Measurements from ENCODE around the gene MYH13. TPM values are rescaled to one million over a fixed set of nuclear protein-coding genes. Genes with fewer than 3 reads are reported as not detected.

The MYH13 gene
- total RNA-seq, 4 donors from 2014 or later: not detected

GRCh38 chr17:10262451-10262850 lies 110.4 kb downstream of the MYH13 start:
- ATAC-seq: no peak
- TF ChIP-seq POLR2A (IDR thresholded peaks at IDR 0.05) (no peak), POLR2AphosphoS5 (IDR thresholded peaks at IDR 0.05) (no peak), CTCF (IDR thresholded peaks at IDR 0.05) (no peak), EP300 (IDR thresholded peaks at IDR 0.05) (no peak)

DNA sequence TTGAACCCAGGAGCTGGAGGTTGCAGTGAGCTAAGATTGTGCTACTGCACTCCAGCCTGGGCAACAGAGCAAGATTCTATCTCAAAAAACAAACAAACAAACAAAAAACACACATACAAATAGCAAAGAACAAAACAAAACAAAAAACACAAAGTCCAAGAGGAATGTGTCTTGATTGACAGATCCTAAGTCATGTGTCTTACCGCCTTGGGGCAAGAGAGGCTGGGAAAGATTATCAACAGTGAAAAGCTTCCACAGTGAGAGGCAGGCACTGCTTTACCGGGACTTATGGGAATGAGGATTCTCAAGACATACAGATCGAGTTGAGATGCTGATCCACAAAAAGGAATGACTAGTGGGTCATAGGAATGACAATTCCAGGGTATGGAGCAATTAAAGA lies 111.7 kb downstream of the MYH13 start:
- no peaks in the 10 kb centered on the region for H3K36me3 ChIP-seq
- no peaks in the 10 kb centered on the region for H3K27me3 ChIP-seq
- H3K4me1 ChIP-seq: no peaks in the 10 kb centered on the region
- H3K9me3 ChIP-seq: no peaks in the 10 kb centered on the region
- no peak overlapping the region for H3K27ac ChIP-seq
- WGBS, 2 donors (ENCODE audit: low coverage in 1 of 2): 61 to 81% methylated on average over 3 of the region's 3 CpGs
- no peak overlapping the region for H3K4me3 ChIP-seq
- TF ChIP-seq CTCF (IDR thresholded peaks at IDR 0.05) (no peak), POLR2AphosphoS5 (IDR thresholded peaks at IDR 0.05) (no peak), POLR2A (IDR thresholded peaks at IDR 0.05) (no peak), EP300 (IDR thresholded peaks at IDR 0.05) (no peak)
- no peak for ATAC-seq

More at GRCh38 chr17:10262451-10262850, 110.4 kb downstream of the MYH13 start:
- Histone ChIP-seq H3K4me3 (no peak overlapping the region), H3K4me1 (no peaks in the 10 kb centered on the region), H3K36me3 (no peaks in the 10 kb centered on the region), H3K27me3 (no peaks in the 10 kb centered on the region), H3K27ac (no peak overlapping the region), H3K9me3 (no peaks in the 10 kb centered on the region)
- WGBS, 2 donors (ENCODE audit: low coverage in 1 of 2): 67% methylated on average over 1 of the region's 1 CpG; no CpG with 5 or more reads in 1 of the 2 donors

GRCh38 chr17:10251212-10251948 lies 121.4 kb downstream of the MYH13 start:
- WGBS, 2 donors (ENCODE audit: low coverage in 1 of 2): 48 to 62% methylated on average over 6 to 11 of the region's 11 CpGs
- ATAC-seq: no peak
- no peaks in the 10 kb centered on the region for H3K4me1 ChIP-seq
- no peak for TF ChIP-seq POLR2A (IDR thresholded peaks at IDR 0.05)
- no peak for TF ChIP-seq EP300 (IDR thresholded peaks at IDR 0.05)
- H3K9me3 ChIP-seq: no peaks in the 10 kb centered on the region
- H3K4me3 ChIP-seq: no peak overlapping the region
- H3K27ac ChIP-seq: no peak overlapping the region
- H3K27me3 ChIP-seq: peaks cover 4% of the 10 kb centered on the region
- H3K36me3 ChIP-seq: no peaks in the 10 kb centered on the region

Other genes starting within 250 kb of the MYH13 start
- gene GAS7, start 174.4 kb downstream of the MYH13 start, total RNA-seq: 100 to 1,000 TPM in 1 of 4 donors, 10 to 100 TPM in 3; 62.6 to 122 (median 77.0) TPM
- not detected for gene MYH8, start 48.9 kb upstream of the MYH13 start, total RNA-seq
- not detected for gene MYH4, start 96.6 kb upstream of the MYH13 start, total RNA-seq
- gene MYH1, start 145.5 kb upstream of the MYH13 start, total RNA-seq: under 1 TPM in 1 of 4 donors, not detected in 3; 0.15 TPM
- gene MYH2, start 176.7 kb upstream of the MYH13 start, total RNA-seq: 1 to 10 TPM in 2 of 4 donors, not detected in 2; 1.0 to 2.8 TPM